BJ (cell line): Measurements from ENCODE around the gene FAT3. TPM values are rescaled to one million over a fixed set of nuclear protein-coding genes. Genes with fewer than 3 reads are reported as not detected.

Source experiments
- CTCF ChIA-PET: fragments of 350-600 bp; formaldehyde crosslinking; extraction: SDS; loops from one replicate; lab custom pipeline; 2021; ENCODE audit warnings: antibody characterized with exemption, inconsistent platforms; lab: Yijun Ruan, JAX
- POLR2A ChIA-PET: fragments of 300-600 bp; sonication (Branson Sonifier 250); formaldehyde crosslinking; extraction: SDS; loops from one replicate; lab custom pipeline; 2021; ENCODE audit warnings: antibody characterized with exemption; lab: Charles Lee
- DNase-seq: peaks from one replicate; pipeline ENCODE4 v3.0.0-alpha.2; 2011; ENCODE audit warnings: low read depth
- H3K27me3 ChIP-seq: 2 replicates; pipeline ENCODE4 v1.6.0; 2011; ENCODE audit warnings: low read length; ENCODE audit not compliant: control insufficient read depth, insufficient read depth
- H3K36me3 ChIP-seq: 2 replicates; pipeline ENCODE4 v1.5.1; 2011; ENCODE audit warnings: low read length; ENCODE audit not compliant: control insufficient read depth, insufficient read depth
- H3K4me3 ChIP-seq: 2 replicates; pipeline ENCODE4 v1.5.1; 2011; ENCODE audit warnings: low read depth, mild to moderate bottlenecking, control low read depth, low read length
- CTCF ChIP-seq: IDR thresholded peaks from 2 replicates; pipeline ENCODE4 v1.5.1; 2011; ENCODE audit warnings: low read depth, mild to moderate bottlenecking, control low read depth, inconsistent platforms, low read length, moderate library complexity; ENCODE audit not compliant: insufficient read depth
- polyA plus RNA-seq: library from polyadenylated mRNA; depleted of rRNA; stranded (reverse); fragments of >200 nt; gene quantifications from 2 replicates; pipeline ENCODE4 v1.2.3, GENCODE V29; 2011

FAT3 gene
- polyA plus RNA-seq, 1 experiment, result 0.53 TPM

DNA sequence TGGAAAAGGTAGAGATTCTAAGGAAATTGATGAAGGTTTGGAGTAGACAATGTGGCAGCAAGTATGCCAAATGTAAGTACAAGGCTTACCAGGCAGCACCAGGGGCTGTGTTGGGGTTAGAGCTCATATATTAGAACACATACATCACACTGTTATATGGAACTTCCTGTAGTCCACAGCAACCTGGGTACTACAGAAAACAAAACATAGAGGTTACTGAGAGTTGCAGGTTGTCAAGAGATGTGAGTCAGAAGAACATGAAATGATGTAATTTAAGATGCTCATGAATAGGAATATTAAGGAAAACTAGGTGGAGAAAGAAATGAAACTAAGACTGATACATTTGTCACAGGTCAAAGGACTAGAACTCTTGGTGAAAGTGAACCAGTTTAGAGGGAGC is 22.0 kb downstream of the FAT3 start:
- ChIA-PET CTCF (interaction anchor here (0.5 to 0.7 kb wide), 2 partner anchors 35 to 313 kb away, joined by 3 read pairs; no protein-coding TSS in a partner anchor), POLR2A (no interaction called here)
- no peak overlapping the region for H3K4me3 ChIP-seq
- H3K36me3 ChIP-seq, result no peaks in the 10 kb centered on the region
- no peaks in the 10 kb centered on the region for H3K27me3 ChIP-seq
- TF ChIP-seq CTCF, result no peak
- DNase-seq, result no peak

DNA sequence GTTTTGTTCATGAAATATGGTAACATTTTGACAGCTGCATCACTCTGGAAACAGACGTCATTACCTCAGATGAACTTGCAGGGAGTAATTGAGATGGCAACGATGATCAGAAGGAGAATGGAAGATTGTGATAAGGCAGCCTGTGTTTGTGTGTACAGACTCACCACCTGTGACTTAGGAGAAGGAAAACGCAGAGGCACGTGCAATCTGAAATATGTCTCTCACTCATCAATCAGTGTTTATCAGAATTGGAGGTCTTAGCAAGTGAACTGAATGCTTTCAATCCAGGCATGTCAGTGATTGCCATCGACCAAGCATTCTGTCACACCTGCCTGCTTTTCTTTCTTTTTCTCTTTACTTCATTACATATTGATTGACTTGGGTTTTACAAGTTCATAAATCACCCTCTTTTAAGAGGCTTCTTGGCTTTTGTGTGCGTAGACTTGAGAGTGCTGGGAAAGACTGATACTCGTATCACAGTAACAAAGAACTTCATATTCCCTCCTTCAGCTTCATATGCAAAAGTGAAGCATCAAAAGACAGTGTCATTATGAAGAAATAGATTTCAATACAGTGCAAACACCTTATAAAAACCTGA is 24.6 kb downstream of the FAT3 start:
- TF ChIP-seq CTCF, result no peak
- ChIA-PET CTCF (no interaction called here), POLR2A (no interaction called here)
- no peak for DNase-seq
- H3K4me3 ChIP-seq, result no peak overlapping the region
- H3K27me3 ChIP-seq, result no peaks in the 10 kb centered on the region
- no peaks in the 10 kb centered on the region for H3K36me3 ChIP-seq

DNA sequence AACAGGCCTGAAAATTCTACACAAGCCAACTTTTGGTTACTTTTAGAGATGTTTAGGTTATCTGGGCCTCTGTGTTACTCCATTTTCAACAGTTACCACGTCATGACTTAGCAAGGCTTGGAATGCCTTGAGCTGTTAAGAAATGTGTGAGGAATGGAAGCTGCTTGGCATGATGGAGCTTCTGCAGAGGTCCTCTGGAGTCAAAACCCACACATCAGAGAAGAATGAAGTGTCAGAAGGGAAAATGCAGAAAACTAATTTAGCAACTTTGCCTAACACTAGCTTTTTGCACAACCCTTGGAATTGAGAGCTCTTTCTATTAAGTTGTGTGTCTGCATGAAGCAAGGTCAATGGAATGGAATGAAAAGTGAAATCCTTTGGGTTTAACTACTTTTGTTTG is 27.4 kb downstream of the FAT3 start:
- no peaks in the 10 kb centered on the region for H3K36me3 ChIP-seq
- H3K27me3 ChIP-seq, result peaks cover 2% of the 10 kb centered on the region; the same call in 1 of the 2 replicates
- no peak overlapping the region for H3K4me3 ChIP-seq
- ChIA-PET CTCF (interaction anchor here (1.2 to 1.9 kb wide), 3 partner anchors 22 to 130 kb away, joined by 3 to 6 read pairs (median 6); no protein-coding TSS in a partner anchor), POLR2A (interaction anchor here (0.6 kb wide), 1 partner anchor 8 kb away, joined by 4 read pairs; no protein-coding TSS in a partner anchor)
- no peak for TF ChIP-seq CTCF
- no peak for DNase-seq

- DNase-seq, result no peak
- POLR2A ChIA-PET, result no interaction called here
Measured at GRCh38 chr11:92253421-92253820, 28.8 kb downstream of the FAT3 start.

DNA sequence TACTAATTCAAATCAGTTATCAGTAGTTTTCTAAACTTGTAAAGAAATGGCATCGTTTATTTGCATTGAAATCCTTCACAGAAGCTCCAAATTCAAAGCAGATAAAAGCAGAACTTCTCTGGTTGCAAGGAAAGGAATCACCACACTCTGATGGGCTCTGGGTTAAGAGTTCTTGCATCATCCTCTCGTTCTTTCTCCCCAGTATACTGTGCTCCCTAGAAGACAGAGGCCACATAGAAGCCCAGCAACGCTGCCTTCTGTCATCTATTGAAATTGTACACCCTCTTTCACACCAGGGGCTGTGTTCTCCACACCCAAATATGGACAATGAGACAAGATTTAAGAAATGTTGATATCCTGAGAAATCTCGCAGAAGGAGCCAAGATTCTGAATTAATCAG is 29.3 kb downstream of the FAT3 start:
- ChIA-PET POLR2A (no interaction called here), CTCF (interaction anchor here (1.8 to 1.9 kb wide), 2 partner anchors 20 to 27 kb away, joined by 6 read pairs; no protein-coding TSS in a partner anchor)
- DNase-seq, result no peak

More at GRCh38 chr11:92253421-92253820, 28.8 kb downstream of the FAT3 start:
- Histone ChIP-seq H3K27me3 (peaks cover 2% of the 10 kb centered on the region; the same call in 1 of the 2 replicates), H3K36me3 (no peaks in the 10 kb centered on the region), H3K4me3 (no peak overlapping the region)
- CTCF ChIA-PET, result interaction anchor here (0.6 to 1.9 kb wide), 4 partner anchors 15 to 27 kb away, joined by 3 to 6 read pairs (median 4); no protein-coding TSS in a partner anchor
- TF ChIP-seq CTCF, result no peak

More for the DNA sequence above, 29.3 kb downstream of the FAT3 start:
- peaks cover 2% of the 10 kb centered on the region; the same call in 1 of the 2 replicates for H3K27me3 ChIP-seq
- H3K36me3 ChIP-seq, result no peaks in the 10 kb centered on the region
- H3K4me3 ChIP-seq, result no peak overlapping the region
- no peak for TF ChIP-seq CTCF
